HepG2 (cell line): ENCODE results near the gene UBTD2. TPM values are rescaled to one million over a fixed set of nuclear protein-coding genes. Genes with fewer than 3 reads are reported as not detected.

ENCODE experiments used
- ATAC-seq: fragments of 200-7000 bp; cut with Tn5 transposase; 3 replicates; pipeline ENCODE4 v1.9.1; 2020; ENCODE audit warnings: mild to moderate bottlenecking, moderate library complexity
- BruUV-seq: library from RNA; stranded (reverse); fragments of 400-500 nt; replicated peaks from 2 replicates; lab custom pipeline; 2021; lab: Mats Ljungman, UMichigan
- CTCF ChIA-PET: fragments of 300-600 bp; formaldehyde crosslinking; extraction: SDS; loops from one replicate; lab custom pipeline; 2021; ENCODE audit warnings: low total read pairs, inconsistent platforms, low intra/inter-chr PET ratio; lab: Yijun Ruan, JAX
- POLR2A ChIA-PET: fragments of 350-600 bp; sonication (Branson Sonifier 250); formaldehyde crosslinking; loops from one replicate; lab custom pipeline; 2020; ENCODE audit warnings: antibody characterized with exemption, inconsistent platforms; lab: Yijun Ruan, JAX
- DNase-seq: peaks from one replicate; pipeline ENCODE4 v3.0.0-alpha.2; 2015; ENCODE audit warnings: low spot score
- FAIRE-seq: peaks from 3 replicates; lab custom pipeline; 2011; peaks lifted over from hg19 to GRCh38; lab: Jason Lieb, UNC
- H2AFZ ChIP-seq: one replicate; pipeline ENCODE4 v1.6.1; 2011; ENCODE audit warnings: low read length, inconsistent platforms
- H3K27ac ChIP-seq: fragments of 300-600 bp; 3 replicates; pipeline ENCODE4 v1.8.0; 2011; ENCODE audit warnings: mixed run types, mild to moderate bottlenecking, mixed read lengths, low read length, inconsistent platforms; ENCODE audit not compliant: insufficient read depth; ENCODE audit errors: extremely low read length
- H3K27me3 ChIP-seq, 2 experiments: fragments of 200-600 bp in 1 of 2; 2 replicates in 1 of 2; 3 replicates in 1 of 2; pipeline versions ENCODE4 v1.6.0 to v1.8.0; 2011; ENCODE audit warnings: low read length in 2 of 2, mild to moderate bottlenecking in 2 of 2, moderate library complexity in 2 of 2, inconsistent platforms in 1 of 2; ENCODE audit not compliant: insufficient read depth in 2 of 2, control insufficient read depth in 1 of 2
- H3K36me3 ChIP-seq, 2 experiments: fragments of 200-600 bp in 1 of 2; replicated peaks in 1 of 2; 2 replicates in 1 of 2; 3 replicates in 1 of 2; pipeline versions ENCODE4 v1.5.1 to v1.8.0; 2011; ENCODE audit warnings: low read length in 2 of 2, inconsistent platforms in 1 of 2; ENCODE audit not compliant: insufficient read depth in 2 of 2, control insufficient read depth in 1 of 2
- H3K4me1 ChIP-seq: 2 replicates; pipeline ENCODE4 v1.5.1; 2012; ENCODE audit warnings: low read length, inconsistent platforms; ENCODE audit not compliant: insufficient read depth
- H3K4me2 ChIP-seq: 2 replicates; pipeline ENCODE4 v1.6.0; 2011; ENCODE audit warnings: low read depth, low read length, inconsistent platforms
- H3K4me3 ChIP-seq, 3 experiments: fragments of 200-600 bp in 1 of 3; sonication (generic), shearing (Covaris generic) in 1 of 3; replicated peaks in 1 of 3; 2 replicates each; pipeline ENCODE4 v1.5.1; 2011 to 2016; ENCODE audit warnings: low read length in 3 of 3, inconsistent platforms in 2 of 3, low read depth in 2 of 3, mild to moderate bottlenecking in 2 of 3, control low read depth in 1 of 3, mixed read lengths in 1 of 3; ENCODE audit not compliant: insufficient read depth in 1 of 3
- H3K79me2 ChIP-seq: one replicate; pipeline ENCODE4 v1.6.1; 2011; ENCODE audit warnings: low read length, inconsistent platforms; ENCODE audit not compliant: insufficient read depth
- H3K9ac ChIP-seq: 2 replicates; pipeline ENCODE4 v1.6.0; 2011; ENCODE audit warnings: mild to moderate bottlenecking, low read depth, low read length, inconsistent platforms; ENCODE audit not compliant: insufficient read depth
- H3K9me3 ChIP-seq: 2 replicates; pipeline ENCODE4 v1.5.1; 2012; ENCODE audit warnings: mild to moderate bottlenecking, low read length
- H4K20me1 ChIP-seq: 2 replicates; pipeline ENCODE4 v1.6.0; 2011; ENCODE audit warnings: inconsistent platforms, mild to moderate bottlenecking, low read length, moderate library complexity; ENCODE audit not compliant: insufficient read depth
- CHD2 ChIP-seq: IDR thresholded peaks from 2 replicates; pipeline ENCODE4 v1.6.1; 2011; ENCODE audit warnings: low read depth, low read length, improper control_type of control experiment
- DRAP1 ChIP-seq: IDR thresholded peaks from 2 replicates; pipeline ENCODE4 v1.6.1; 2016; ENCODE audit warnings: missing genetic modification reagents, missing compliant biosample characterization
- HNRNPUL1 ChIP-seq: fragments of 200-400 bp; formaldehyde crosslinking; IDR thresholded peaks from 2 replicates; pipeline ENCODE4 v1.6.1; 2017; ENCODE audit warnings: low read depth, mild to moderate bottlenecking, low read length, moderate library complexity
- NR2F6 ChIP-seq, 2 experiments: IDR thresholded peaks; 2 replicates each; pipeline ENCODE4 v1.6.1; 2016; ENCODE audit warnings: antibody characterized with exemption in 1 of 2, mild to moderate bottlenecking in 1 of 2
- TCF7L2 ChIP-seq: IDR thresholded peaks from 2 replicates; pipeline ENCODE4 v1.6.1; 2011; ENCODE audit warnings: mild to moderate bottlenecking, low read depth, low read length, moderate library complexity
- ZBTB33 ChIP-seq: sonication (generic); formaldehyde crosslinking; IDR thresholded peaks from 2 replicates; pipeline ENCODE4 v1.4.0; 2020; ENCODE audit warnings: missing genetic modification reagents
- ZNF577 ChIP-seq: sonication (generic); formaldehyde crosslinking; IDR thresholded peaks from 2 replicates; pipeline ENCODE4 v1.4.0; 2020; ENCODE audit warnings: mild to moderate bottlenecking, low read depth, missing genetic modification reagents, borderline replicate concordance
- WGBS: methylation state at CpG from one replicate; pipeline ENCODE4 v1.1.6; 2017; ENCODE audit warnings: low lambda C conversion rate; 5-methylcytosine and 5-hydroxymethylcytosine counted together
- in situ Hi-C: cut with HindIII; loops from 2 replicates; pipeline ENCODE4 v1.10.0; 2017; ENCODE audit warnings: low pct_unique_long_range_greater_than_20kb; ENCODE audit not compliant: extremely low pct_ligation_motif_present
- intact Hi-C: fragments of 100-400 bp; cut with micrococcal nuclease; formaldehyde crosslinking; loops from one replicate; pipeline ENCODE4 v1.10.0; 2022; ENCODE audit not compliant: unreplicated experiment
- polyA plus RNA-seq, 8 experiments: library from polyadenylated mRNA; depleted of rRNA in 3 of 8; stranded (reverse) in 7 of 8; unstranded in 1 of 8; fragments of >200 nt; fragmentation: Illumina TruSeq in 4 of 8; extraction: Trizol in 4 of 8; gene quantifications; 2 replicates each; pipeline versions ENCODE4 v1.2.1 to v1.2.3, GENCODE V29; 2011 to 2016; ENCODE audit warnings: low read depth in 4 of 8, missing spikeins in 1 of 8, mixed read lengths in 1 of 8; ENCODE audit not compliant: insufficient read depth in 1 of 8
- total RNA-seq, 5 experiments: library from RNA; depleted of rRNA; stranded (reverse); fragments of >200 nt; fragmentation: Illumina TruSeq; extraction: Trizol; gene quantifications; 2 replicates each; pipeline ENCODE4 v1.2.3, GENCODE V29; 2016; ENCODE audit warnings: low read depth in 1 of 5

Gene UBTD2
- total and polyA plus RNA-seq, 2 of the 13 experiments (the other 11 are each of a cell fraction or from before 2014, with no cell fraction given) = 15.2 to 24.1 TPM

GRCh38 chr5:172274951-172275753 is 8.4 kb downstream of the UBTD2 start:
- no peak overlapping the region for H3K9ac ChIP-seq
- H2AFZ ChIP-seq = no peak overlapping the region
- WGBS = 90% methylated on average over 14 of the region's 14 CpGs
- CTCF ChIA-PET = no interaction called here
- no peaks in the 10 kb centered on the region for H3K9me3 ChIP-seq
- H4K20me1 ChIP-seq = peaks cover 8% of the 10 kb centered on the region; the same call in 1 of the 2 replicates
- no peak overlapping the region for H3K4me2 ChIP-seq
- H3K27me3 ChIP-seq = no peaks in the 10 kb centered on the region
- TF ChIP-seq CHD2 (no peak), NR2F6 (IDR thresholded peaks at IDR 0.05) (no peak), NR2F6 (CRISPR knock-in tag; IDR thresholded peaks at IDR 0.05) (no peak), ZNF577 (CRISPR knock-in tag) (no peak), ZBTB33 (CRISPR knock-in tag) (peak; percentile 71), HNRNPUL1 (no peak), TCF7L2 (no peak), DRAP1 (CRISPR knock-in tag) (no peak)
- TF ChIP-seq, all 625 proteins: peak for 1
- Histone ChIP-seq H3K27ac (no peak overlapping the region), H3K36me3 (peaks cover 0 to 3% of the 10 kb centered on the region in 2 experiments; a peak in 1 of 5 replicates), H3K79me2 (peaks cover 84% of the 10 kb centered on the region), H3K4me1 (peaks cover 46% of the 10 kb centered on the region), H3K4me3 (no peak overlapping the region)
- BruUV-seq = no TSS peak
- intact Hi-C loops = no loop called here
- no peak for FAIRE-seq
- in situ Hi-C loops = no loop called here
- ATAC-seq = no peak
- POLR2A ChIA-PET = no interaction called here
- no peak for DNase-seq
